HG03575 (cell line): ENCODE data around the gene KCND2.
"Not testable (repeated sequence)": the region's sequence is repeated elsewhere in the genome, so short reads cannot be mapped to it uniquely, and the experiment has no call there.

Source experiments
- ATAC-seq: cut with Tn5 transposase; IDR thresholded peaks from one replicate; pipeline ENCODE4 v1.9.1; 2021; ENCODE audit not compliant: unreplicated experiment, insufficient number of reproducible peaks, low FRiP score; ENCODE audit errors: extremely low read depth

Gene KCND2

DNA sequence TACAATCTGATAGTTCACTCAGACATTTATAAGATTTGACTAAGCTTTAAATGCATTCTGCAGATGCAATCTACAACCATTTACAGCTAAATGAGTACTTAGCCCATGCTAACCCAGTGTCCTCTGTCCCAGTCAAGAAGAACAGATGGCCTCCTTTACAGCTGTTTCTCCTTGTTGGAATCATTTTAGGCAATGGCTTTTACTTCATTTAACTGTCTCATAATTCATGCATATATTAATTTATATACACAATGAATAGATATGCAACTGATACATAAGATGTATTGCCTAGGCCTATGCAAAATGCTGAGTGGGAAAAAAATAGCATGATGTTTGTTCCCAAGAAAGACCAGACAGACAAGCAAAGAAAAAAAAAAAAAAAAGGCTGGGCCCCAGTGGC, 502.8 kb downstream of the KCND2 start:
- ATAC-seq, result no peak

DNA sequence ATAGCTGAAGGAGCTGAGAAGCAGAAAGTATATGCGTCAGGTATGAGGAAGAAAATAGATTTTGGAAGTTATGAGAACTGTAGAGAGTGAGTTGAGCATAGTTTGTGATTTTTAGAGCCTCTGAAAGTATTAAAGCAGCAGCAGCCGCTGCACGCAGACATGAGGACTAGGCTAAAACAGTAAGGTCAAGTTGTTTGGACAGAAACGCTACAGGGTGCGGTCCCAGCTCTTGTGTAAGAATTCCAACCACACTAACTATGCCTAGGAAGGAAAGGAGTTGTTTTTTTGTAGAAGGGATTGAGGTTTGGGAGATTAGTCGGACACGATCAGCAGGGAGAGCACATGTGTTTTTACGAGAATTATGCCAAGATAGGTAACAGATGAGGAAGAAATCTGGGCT, 506.1 kb downstream of the KCND2 start:
- not testable (repeated sequence) for ATAC-seq

DNA sequence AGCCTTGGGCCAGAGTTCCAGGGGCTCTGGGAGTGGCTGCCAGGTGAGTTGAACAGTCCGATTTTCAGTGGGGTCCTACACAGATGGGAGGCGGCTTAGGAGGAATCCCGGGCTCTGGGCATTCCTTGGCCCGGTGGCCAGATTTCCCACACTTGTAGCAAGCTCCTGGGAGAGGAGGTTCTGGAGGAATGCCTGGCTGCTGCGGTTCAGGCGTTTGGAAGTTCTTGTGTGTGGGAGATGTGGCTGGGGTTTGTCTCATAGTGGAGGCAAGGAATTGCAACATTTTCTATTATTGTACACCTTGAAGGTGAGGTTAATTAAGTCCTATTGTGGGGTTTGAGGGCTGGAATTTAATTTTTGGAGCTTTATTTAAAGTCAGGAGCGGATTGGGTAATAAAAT, 507.5 kb downstream of the KCND2 start:
- ATAC-seq, result not testable (repeated sequence)

DNA sequence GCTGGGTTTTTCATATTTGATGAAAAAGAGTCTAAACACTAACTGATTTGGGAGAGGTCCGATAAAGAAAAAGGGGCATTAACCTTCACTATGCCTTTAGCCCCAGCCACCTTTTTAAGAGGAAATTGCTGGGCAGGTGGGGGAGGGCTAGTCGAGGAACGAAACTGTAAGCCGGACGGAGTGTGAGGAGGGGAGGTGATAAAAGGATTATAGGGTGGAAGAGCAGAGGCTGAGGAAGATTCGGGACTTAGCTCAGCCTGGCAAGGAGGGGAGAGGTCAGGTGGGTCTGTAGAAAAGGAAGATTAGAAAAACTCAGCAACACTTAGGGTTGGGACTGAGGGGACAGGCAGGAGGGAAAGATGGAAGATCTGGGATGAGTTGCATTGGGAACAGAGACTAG, 508.0 kb downstream of the KCND2 start:
- no peak for ATAC-seq

DNA sequence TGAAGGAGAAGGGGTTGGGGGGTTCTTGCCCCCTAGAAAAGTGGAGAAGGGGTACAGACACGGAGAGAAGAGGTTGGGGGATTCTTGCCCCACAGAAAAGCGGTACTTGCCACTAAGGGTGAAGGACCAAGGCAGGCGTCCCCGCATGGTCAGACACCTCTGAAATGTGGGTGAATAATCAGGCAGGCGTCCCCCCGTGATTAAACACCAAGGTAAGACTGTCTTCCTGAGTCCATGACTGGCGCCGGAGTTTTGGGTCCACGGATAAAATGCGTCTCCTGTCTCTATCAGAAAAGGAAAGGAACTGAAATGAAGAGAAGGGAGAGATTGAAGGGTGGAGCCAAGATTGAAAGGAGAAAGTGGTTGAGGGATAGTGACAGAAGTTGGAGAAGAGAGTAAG, 508.9 kb downstream of the KCND2 start:
- not testable (repeated sequence) for ATAC-seq

DNA sequence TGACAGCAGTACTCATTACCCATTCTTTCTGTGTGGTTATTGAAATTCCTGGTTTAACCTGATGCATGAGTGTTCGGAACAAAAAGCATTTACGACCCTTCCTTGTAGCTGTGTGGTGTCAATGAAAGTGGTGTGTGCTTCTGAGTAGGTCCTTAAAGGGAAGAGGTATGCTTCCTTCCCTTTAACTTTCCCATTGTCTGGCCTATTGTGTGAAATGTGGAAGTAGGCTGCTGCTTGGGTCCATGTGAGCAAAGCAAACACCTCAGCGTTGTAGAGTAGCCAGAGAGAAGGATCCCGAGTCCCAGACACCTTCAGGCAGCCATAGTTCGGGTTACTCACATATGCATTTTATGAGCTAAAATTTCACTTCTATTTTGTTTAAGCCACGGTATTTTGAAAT, 510.3 kb downstream of the KCND2 start:
- no peak for ATAC-seq

DNA sequence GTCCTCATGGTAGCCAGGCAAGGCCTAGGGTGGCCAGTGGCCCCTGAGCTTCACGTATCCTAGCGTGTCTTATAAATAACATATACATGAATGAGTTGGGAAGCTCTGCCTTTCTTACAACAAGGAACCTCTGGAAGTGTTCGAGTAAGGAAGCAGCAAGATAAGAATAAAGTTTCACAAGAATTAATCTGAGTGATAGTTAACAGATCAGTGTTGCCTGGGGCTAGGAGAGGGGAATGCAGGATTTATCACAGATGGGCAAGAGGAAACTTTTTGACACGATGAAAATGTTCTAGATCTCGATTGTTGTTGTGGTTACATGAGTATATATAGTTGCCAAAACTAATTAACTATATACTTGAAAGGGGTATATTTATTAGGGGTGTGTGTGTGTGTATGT, 510.7 kb downstream of the KCND2 start:
- no peak for ATAC-seq

DNA sequence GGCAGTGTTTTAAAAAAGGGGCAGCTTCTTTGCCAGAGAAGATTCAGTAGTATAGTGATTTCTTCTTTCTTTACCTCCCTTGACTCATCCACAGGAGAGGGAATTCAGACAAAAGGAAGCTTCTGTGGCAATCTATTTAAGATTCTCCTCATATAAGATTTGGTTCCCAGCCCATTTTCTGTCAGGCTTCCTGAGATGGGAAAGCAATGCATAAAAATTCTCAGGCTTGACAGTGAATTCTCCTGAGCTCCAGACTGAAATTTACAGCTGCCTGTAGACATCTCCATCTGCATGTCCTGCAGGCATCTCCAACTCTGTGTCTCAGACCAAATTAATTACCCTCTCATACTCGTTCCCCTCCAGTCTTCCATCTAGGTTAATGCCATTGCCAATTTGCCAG, 512.1 kb downstream of the KCND2 start:
- no peak for ATAC-seq

DNA sequence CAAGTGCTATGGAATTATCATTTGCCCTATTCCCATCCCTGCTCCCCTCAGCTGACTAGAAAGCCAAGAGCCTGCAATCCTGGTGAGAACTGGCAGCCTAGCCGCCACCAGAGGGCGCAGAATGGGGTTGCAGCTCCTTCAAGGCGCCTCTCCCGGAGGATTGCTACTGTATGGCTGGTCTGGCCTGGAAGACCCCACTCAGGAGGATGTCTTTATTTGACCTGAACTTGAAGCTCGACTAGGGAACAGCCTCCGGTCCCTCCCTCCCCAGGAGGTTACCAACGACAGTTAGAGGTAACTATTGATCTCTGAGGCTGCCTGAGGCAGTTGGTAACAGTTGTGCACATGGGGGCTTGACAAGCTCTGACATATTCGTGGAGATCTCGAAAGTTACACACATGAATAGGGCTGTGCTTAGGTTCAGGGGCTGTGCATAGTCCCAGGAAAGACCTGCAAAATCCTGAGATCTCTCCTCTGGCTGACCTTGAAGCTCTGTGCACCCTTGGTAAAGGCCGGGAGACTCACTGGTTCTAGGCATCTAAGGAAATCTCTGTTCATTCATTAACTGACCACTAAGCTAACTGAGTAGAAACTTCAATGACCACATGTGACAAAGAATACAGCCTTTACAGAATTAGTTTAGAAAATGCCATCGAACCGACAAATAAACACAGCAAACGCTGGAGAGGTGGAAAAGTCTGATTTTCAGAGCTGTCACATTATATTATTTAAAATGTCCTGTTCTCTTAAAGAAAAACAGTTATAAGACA, 519.3 kb downstream of the KCND2 start:
- peak; percentile 73 for ATAC-seq

DNA sequence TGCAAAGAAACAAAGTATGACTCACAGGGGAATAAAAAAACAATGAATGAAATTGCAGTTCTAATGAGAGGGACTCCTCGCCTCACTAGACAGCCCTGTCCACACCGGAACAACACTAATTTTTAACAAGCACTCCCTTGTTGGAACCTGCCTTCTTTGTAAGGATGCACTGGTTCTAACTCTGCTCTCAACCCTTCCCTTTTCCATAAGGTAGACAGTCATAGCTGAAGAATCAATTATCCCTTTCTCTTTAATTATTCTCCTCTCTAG, 519.8 kb downstream of the KCND2 start:
- ATAC-seq, result no peak

DNA sequence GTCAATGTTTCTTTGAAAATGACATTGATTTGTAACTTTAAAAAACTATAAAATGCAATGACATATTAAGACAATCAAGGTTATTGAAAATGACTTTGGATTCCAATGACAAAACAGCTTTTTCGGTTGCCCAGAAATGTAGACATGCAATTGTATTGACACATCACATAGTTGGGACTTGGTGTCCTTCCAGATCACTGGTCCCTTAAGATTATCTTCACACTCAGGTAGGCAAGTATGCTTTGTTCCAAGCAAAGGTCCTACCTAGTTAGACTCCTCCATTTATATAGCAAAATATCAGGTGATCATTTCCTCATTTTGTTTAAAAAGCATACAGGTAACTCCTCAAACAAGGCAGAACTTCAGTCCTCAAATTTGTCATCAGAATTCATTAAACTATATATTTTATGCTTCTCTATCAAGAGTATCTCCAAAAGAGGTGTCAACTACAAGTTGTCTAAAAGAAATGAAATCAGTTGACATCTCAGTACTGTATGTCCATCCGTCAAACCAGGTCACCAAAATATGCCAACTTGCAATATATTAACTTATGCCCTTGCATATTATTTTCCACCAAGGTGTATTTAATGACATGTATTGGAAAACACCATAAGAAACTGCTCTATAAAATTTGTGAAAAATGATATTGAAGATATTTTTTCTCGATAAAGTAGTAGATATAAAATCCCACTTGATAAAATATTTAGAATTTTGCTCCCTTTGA, 520.4 kb downstream of the KCND2 start:
- ATAC-seq, result no peak

DNA sequence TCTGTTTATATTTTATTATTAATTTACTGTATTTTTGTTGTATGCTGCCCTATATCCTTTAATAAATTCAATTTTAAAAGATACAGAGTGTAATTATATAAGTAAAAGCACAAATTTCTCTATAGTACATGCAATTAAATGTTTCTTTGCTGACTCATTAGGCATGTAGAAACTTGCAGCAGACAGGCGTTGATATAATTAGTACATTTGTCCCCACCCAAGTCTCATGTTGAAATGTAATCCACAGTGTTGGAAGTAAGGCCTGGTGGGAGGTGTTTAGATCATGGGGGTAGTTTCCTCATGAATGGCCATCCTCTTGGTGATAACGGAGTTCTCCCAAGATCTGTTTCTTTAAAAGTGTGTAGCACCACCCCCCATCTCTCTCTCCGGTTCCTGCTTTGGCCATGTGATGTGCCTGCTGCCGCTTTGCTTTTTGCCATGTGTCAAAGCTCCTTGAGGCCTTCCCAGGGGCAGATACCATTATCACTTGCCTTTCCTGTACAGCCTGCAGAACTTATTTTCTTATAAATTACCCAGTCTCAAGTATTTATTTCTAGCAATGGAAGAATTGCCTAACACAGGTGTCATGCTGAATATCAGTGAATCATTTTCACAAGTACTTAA, 521.2 kb downstream of the KCND2 start:
- no peak for ATAC-seq

DNA sequence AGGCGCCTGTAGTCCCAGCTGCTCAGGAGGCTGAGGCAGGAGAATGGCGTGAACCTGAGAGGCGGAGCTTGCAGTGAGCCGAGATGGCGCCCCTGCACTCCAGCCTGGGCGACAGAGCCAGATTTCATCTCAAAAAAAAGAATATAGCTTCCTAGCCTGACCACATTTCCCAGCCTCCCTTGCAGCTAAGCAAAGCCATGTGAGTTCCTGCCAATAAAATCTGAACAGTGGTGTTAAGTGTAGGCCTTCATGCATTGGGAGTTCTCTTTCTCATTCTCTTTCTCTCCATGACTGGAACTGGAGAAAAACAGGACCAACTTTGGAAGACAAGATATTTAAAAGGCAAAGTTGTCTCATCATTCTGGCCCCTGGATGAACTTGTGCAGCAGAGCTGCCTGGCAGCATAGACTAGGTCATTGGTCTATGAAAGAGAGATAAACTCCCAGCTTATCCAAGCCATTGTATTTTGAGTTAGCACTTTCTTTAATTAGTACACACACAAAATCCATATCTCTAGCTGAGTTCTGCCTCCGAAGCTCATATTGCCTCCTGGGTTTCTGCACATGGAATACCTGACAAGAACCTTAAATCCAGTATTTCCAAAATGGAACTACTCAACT, 524.2 kb downstream of the KCND2 start:
- no peak for ATAC-seq

DNA sequence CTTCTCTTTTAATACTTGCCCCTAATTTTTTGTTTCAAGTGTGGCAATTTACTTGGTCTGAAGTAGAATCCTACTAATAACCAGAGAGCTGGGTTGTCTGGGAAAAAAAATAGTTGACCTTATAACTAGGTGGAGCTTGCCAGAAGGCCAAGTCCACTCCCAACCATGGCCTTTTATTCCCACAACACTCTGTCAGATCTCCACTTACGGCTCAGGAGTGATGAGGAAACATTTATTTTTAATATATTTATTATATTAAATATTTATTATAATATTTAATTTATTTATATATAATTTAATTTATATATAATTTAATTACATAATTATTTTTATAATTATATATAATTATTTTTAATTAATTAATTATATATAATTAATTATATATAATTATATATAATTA, 526.2 kb downstream of the KCND2 start:
- no peak for ATAC-seq
